K562 (cell line): ENCODE results near the gene IRF6. TPM values are rescaled to one million over a fixed set of nuclear protein-coding genes. Genes with fewer than 3 reads are reported as not detected.

ENCODE experiments used
- CEBPG ChIP-seq, 3 experiments: fragments of 200-800 bp in 1 of 3; sonication (Bioruptor generic) in 1 of 3; sonication (generic) in 1 of 3; formaldehyde crosslinking in 1 of 3; IDR thresholded peaks in 2 of 3; conservative IDR thresholded peaks in 1 of 3; 2 replicates each; pipeline versions ENCODE4 v1.6.1 to v1.8.0; 2016 to 2022; ENCODE audit warnings: missing compliant biosample characterization in 2 of 3, missing genetic modification characterization in 2 of 3, mild to moderate bottlenecking in 1 of 3, missing genetic modification reagents in 1 of 3
- DACH1 ChIP-seq: fragments of 450-650 bp; IDR thresholded peaks from 2 replicates; pipeline ENCODE4 v1.6.1; 2018; ENCODE audit not compliant: partially characterized antibody
- ELF2 ChIP-seq: fragments of 250-450 bp; sonication (Bioruptor Pico); IDR thresholded peaks from 2 replicates; pipeline ENCODE4 v1.5.0; 2021; ENCODE audit warnings: mild to moderate bottlenecking
- EP300 ChIP-seq: IDR thresholded peaks from 2 replicates; pipeline ENCODE4 v1.6.1; 2012; ENCODE audit warnings: low read length, improper control_type of control experiment
- GABPA ChIP-seq: fragments of 200-800 bp; sonication (Bioruptor generic); conservative IDR thresholded peaks from 2 replicates; pipeline ENCODE4 v1.6.1; 2016; ENCODE audit warnings: low read depth, missing genetic modification characterization, missing compliant biosample characterization
- HNRNPK ChIP-seq: fragments of 200-400 bp; formaldehyde crosslinking; IDR thresholded peaks from one replicate; pipeline ENCODE4 v1.6.1; 2018; ENCODE audit warnings: mild to moderate bottlenecking, low read depth, low read length; ENCODE audit not compliant: poor library complexity, severe bottlenecking
- KAT7 ChIP-seq: sonication (generic); formaldehyde crosslinking; IDR thresholded peaks from 2 replicates; pipeline ENCODE4 v1.8.0; 2022; ENCODE audit warnings: missing genetic modification reagents, mild to moderate bottlenecking, borderline replicate concordance
- KLF13 ChIP-seq: fragments of 450-650 bp; IDR thresholded peaks from 2 replicates; pipeline ENCODE4 v1.6.1; 2016; ENCODE audit warnings: missing genetic modification characterization, low read depth, mild to moderate bottlenecking, missing compliant biosample characterization, moderate library complexity, borderline replicate concordance
- MCM7 ChIP-seq, 2 experiments: fragments of 450-650 bp; IDR thresholded peaks; 2 replicates each; pipeline ENCODE4 v1.6.1; 2016 to 2018
- POLR3A ChIP-seq: IDR thresholded peaks from 2 replicates; pipeline ENCODE4 v1.6.1; 2011; ENCODE audit warnings: borderline replicate concordance, mild to moderate bottlenecking, moderate library complexity; ENCODE audit not compliant: insufficient read length, insufficient read depth; ENCODE audit errors: extremely low read depth
- RAD21 ChIP-seq, 2 experiments: fragments of 250-450 bp in 1 of 2; fragments of 450-650 bp in 1 of 2; sonication (Bioruptor Pico) in 1 of 2; formaldehyde crosslinking in 1 of 2; IDR thresholded peaks in 1 of 2; conservative IDR thresholded peaks in 1 of 2; 2 replicates each; pipeline versions ENCODE4 v1.4.0 to v1.8.0; 2020 to 2022; ENCODE audit warnings: mild to moderate bottlenecking in 2 of 2, moderate library complexity in 1 of 2
- RNF2 ChIP-seq: sonication (generic); IDR thresholded peaks from 2 replicates; pipeline ENCODE4 v1.6.1; 2016
- STAT5A ChIP-seq: IDR thresholded peaks from 2 replicates; pipeline ENCODE4 v1.6.1; 2012; ENCODE audit warnings: low read length, inconsistent platforms, borderline replicate concordance
- ZNF24 ChIP-seq: fragments of 450-650 bp; IDR thresholded peaks from 2 replicates; pipeline ENCODE4 v1.6.1; 2016
- ZNF583 ChIP-seq: fragments of 250-450 bp; sonication (Bioruptor Pico); IDR thresholded peaks from 2 replicates; pipeline ENCODE4 v1.4.0; 2020
- ZNF780A ChIP-seq: fragments of 250-450 bp; sonication (Bioruptor Pico); IDR thresholded peaks from 2 replicates; pipeline ENCODE4 v1.5.0; 2021; ENCODE audit warnings: mild to moderate bottlenecking
- polyA plus RNA-seq, 8 experiments: library from polyadenylated mRNA; depleted of rRNA in 4 of 8; stranded (reverse) in 5 of 8; unstranded in 3 of 8; fragments of >200 nt; fragmentation: Nextera tagmentation in 2 of 8; fragmentation: Illumina TruSeq in 1 of 8; extraction: Ambion mirVana in 2 of 8; extraction: Trizol in 1 of 8; gene quantifications; 2 replicates each; pipeline versions ENCODE4 v1.2.1 to v1.2.3, GENCODE V29; 2011 to 2014; ENCODE audit warnings: inconsistent platforms in 1 of 8, missing spikeins in 1 of 8
- total RNA-seq, 7 experiments: library from RNA; depleted of rRNA in 6 of 7; stranded (reverse); fragments of >200 nt in 6 of 7; fragmentation: Illumina TruSeq in 2 of 7; extraction: Trizol in 2 of 7; gene quantifications; 2 replicates each; pipeline versions ENCODE4 v1.2.1 to v1.2.3, GENCODE V29; 2011 to 2021; ENCODE audit warnings: low replicate concordance in 1 of 7
- TF ChIP-seq, protein P1 (sequence below): fragments of 250-450 bp; sonication (Bioruptor Pico); IDR thresholded peaks from 2 replicates; pipeline ENCODE4 v1.8.0; 2022; ENCODE audit warnings: inconsistent platforms
- TF ChIP-seq, protein P2 (sequence below): fragments of 450-650 bp; formaldehyde crosslinking; IDR thresholded peaks from 2 replicates; pipeline ENCODE4 v1.4.0; 2020; ENCODE audit warnings: mild to moderate bottlenecking, moderate library complexity
- TF ChIP-seq, protein P3 (sequence below): fragments of 250-450 bp; sonication (Bioruptor Pico); IDR thresholded peaks from 2 replicates; pipeline ENCODE4 v1.8.0; 2021; ENCODE audit warnings: moderate library complexity, mild to moderate bottlenecking, inconsistent platforms
- TF ChIP-seq, protein P4 (sequence below): fragments of 250-450 bp; sonication (Bioruptor Pico); IDR thresholded peaks from 2 replicates; pipeline ENCODE4 v1.8.0; 2022; ENCODE audit warnings: moderate library complexity, mild to moderate bottlenecking, inconsistent platforms

IRF6 gene
- total and polyA plus RNA-seq, 9 of the 15 experiments (the other 6 are each of a cell fraction or from before 2014, with no cell fraction given): 0.03 to 0.65 (median 0.17) TPM

DNA sequence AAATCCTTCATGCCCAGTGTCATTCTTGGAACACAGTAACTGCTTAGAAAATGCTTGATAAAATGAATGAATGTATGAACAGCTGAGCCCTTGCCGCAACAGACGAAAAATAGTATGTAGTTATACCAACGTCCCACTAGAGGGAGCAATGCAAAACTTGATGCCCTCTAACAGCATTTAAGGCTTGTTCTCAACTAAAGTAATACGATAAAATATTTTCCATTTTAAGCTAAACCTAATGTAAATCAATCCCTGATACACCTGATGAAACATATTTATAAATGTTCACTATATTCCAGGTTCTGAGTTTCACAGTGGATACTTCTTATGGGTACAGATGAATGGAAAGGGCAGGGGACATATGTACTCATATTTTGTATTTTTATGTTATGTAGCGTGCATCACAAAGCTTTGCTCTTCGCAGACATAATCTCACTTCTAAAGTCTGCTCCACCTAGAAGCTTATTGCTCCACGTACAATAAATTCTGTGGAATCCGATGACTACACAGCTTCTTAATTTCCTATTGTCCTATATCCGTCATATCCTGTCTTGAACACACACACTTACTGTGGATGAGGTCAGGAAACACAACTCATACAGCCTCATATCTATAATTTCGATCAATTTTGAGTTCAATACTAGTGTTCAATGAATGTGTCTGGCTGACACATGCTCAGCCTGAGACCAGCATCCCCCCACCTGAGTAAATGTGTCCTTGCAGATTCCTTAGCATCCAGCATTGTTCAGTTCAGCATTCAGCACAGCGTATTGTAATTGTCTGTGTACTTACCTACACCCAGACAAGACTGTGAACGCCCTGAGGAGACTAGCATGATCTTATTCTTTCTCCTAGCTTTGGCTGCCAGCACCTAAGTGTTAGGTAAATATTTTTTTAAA, 17.4 kb upstream of the IRF6 start (continued):
- TF ChIP-seq HNRNPK (no peak), ZNF24 (peak; percentile 96), KLF13 (tag) (no peak), ZNF780A (no peak), DACH1 (peak; percentile 72), POLR3A (no peak), MCM7 (IDR thresholded peaks at IDR 0.05) (no peak), GABPA (tag) (no peak), EP300 (no peak), STAT5A (no peak), RAD21 (CRISPR knock-in tag; conservative IDR thresholded peaks at IDR 0.05 in 1 of 2, IDR thresholded peaks at IDR 0.05 in 1 of 2) (peak; percentile 52 to 55), CEBPG (CRISPR knock-in tag; IDR thresholded peaks at IDR 0.05) (no peak), CEBPG (tag; conservative IDR thresholded peaks at IDR 0.05 in 1 of 2, IDR thresholded peaks at IDR 0.05 in 1 of 2) (peak in 1 of 2 experiments; percentile 20; a peak in 1 of 4 replicates), ELF2 (CRISPR knock-in tag) (no peak), ZNF583 (no peak), KAT7 (CRISPR knock-in tag) (0 out of 2 replicates have a peak, but pooled peaks have one; percentile 57), RNF2 (0 out of 2 replicates have a peak, but pooled peaks have one; percentile 16)
- TF ChIP-seq, protein P1, sequence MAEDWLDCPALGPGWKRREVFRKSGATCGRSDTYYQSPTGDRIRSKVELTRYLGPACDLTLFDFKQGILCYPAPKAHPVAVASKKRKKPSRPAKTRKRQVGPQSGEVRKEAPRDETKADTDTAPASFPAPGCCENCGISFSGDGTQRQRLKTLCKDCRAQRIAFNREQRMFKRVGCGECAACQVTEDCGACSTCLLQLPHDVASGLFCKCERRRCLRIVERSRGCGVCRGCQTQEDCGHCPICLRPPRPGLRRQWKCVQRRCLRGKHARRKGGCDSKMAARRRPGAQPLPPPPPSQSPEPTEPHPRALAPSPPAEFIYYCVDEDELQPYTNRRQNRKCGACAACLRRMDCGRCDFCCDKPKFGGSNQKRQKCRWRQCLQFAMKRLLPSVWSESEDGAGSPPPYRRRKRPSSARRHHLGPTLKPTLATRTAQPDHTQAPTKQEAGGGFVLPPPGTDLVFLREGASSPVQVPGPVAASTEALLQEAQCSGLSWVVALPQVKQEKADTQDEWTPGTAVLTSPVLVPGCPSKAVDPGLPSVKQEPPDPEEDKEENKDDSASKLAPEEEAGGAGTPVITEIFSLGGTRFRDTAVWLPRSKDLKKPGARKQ: no peak
- TF ChIP-seq, protein P2, sequence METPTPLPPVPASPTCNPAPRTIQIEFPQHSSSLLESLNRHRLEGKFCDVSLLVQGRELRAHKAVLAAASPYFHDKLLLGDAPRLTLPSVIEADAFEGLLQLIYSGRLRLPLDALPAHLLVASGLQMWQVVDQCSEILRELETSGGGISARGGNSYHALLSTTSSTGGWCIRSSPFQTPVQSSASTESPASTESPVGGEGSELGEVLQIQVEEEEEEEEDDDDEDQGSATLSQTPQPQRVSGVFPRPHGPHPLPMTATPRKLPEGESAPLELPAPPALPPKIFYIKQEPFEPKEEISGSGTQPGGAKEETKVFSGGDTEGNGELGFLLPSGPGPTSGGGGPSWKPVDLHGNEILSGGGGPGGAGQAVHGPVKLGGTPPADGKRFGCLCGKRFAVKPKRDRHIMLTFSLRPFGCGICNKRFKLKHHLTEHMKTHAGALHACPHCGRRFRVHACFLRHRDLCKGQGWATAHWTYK (CRISPR knock-in tag): no peak
- TF ChIP-seq, protein P3, sequence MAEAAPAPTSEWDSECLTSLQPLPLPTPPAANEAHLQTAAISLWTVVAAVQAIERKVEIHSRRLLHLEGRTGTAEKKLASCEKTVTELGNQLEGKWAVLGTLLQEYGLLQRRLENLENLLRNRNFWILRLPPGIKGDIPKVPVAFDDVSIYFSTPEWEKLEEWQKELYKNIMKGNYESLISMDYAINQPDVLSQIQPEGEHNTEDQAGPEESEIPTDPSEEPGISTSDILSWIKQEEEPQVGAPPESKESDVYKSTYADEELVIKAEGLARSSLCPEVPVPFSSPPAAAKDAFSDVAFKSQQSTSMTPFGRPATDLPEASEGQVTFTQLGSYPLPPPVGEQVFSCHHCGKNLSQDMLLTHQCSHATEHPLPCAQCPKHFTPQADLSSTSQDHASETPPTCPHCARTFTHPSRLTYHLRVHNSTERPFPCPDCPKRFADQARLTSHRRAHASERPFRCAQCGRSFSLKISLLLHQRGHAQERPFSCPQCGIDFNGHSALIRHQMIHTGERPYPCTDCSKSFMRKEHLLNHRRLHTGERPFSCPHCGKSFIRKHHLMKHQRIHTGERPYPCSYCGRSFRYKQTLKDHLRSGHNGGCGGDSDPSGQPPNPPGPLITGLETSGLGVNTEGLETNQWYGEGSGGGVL (CRISPR knock-in tag): no peak
- TF ChIP-seq, protein P4, sequence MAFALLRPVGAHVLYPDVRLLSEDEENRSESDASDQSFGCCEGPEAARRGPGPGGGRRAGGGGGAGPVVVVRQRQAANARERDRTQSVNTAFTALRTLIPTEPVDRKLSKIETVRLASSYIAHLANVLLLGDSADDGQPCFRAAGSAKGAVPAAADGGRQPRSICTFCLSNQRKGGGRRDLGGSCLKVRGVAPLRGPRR (CRISPR knock-in tag): no peak
